ENCODE results near the gene PSMG4. TPM values are rescaled to one million over a fixed set of nuclear protein-coding genes. Genes with fewer than 3 reads are reported as not detected.

Gene PSMG4, protein sequence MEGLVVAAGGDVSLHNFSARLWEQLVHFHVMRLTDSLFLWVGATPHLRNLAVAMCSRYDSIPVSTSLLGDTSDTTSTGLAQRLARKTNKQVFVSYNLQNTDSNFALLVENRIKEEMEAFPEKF
- 20.9 and 21.3 TPM in 2 replicates for total RNA-seq (2022)
- Bru-seq, nascent RNA = percentile 53 among the genes with signal in this experiment
- percentile 54 among the genes with signal in this experiment for BruChase-seq, experiment 1, labeled RNA remaining after a 2-hour chase
- BruChase-seq, experiment 2, labeled RNA remaining after a 6-hour chase = percentile 49 among the genes with signal in this experiment
- long read RNA-seq, full-length matches to known transcripts = 33 of 36 reads
- long read RNA-seq, partial matches to known transcripts = 0 of 36 reads
- long read RNA-seq, other reads (novel, unspliced or antisense) = 3 of 36 reads

DNA sequence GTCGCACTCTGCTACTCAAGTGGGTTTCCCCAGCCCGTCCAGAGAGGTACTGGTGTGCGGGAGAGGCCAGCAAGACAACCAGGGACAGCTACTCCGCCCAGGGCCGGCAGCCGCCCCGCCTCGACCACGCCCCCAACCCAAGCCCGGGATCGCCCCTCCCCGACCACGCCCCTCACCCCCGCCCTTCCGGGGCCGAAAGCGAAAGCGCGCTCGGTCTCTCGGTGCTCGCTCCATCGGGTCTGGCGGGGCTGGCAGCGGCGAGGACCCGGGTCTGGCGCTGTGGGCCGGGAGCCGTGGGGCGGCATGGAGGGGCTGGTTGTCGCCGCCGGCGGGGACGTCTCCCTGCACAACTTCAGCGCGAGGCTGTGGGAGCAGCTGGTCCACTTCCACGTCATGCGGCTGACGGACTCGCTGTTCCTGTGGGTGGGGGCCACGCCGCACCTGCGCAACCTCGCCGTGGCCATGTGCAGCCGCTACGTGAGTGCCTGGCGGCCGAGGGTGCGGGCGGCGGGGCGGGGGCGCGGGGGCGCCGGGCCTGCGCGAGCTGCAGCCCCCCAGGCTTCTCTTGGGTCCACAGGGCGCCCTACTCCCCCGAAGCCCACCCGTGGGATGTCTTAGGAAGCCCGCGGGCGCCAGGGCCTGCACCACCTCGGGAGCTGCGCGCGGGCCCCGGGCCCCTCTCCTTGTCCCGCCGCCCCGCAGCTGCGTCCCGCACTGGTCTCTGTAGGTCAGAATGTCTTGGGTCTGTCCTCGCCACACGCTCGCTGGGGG, at the start of gene PSMG4:
Gene PSMG4, plus strand, starts transcription at position 228 of the 771 bp plus-strand sequence. Its CDS starts 76 bp downstream, at position 304.
- POLR2A ChIA-PET = interaction anchor here (1.0 to 1.1 kb wide), 2 partner anchors 11 to 102 kb away, joined by 3 to 5 read pairs; partner anchors contain the start of gene TUBB2A
- no TSS peak for BruUV-seq (replicated peaks)

DNA sequence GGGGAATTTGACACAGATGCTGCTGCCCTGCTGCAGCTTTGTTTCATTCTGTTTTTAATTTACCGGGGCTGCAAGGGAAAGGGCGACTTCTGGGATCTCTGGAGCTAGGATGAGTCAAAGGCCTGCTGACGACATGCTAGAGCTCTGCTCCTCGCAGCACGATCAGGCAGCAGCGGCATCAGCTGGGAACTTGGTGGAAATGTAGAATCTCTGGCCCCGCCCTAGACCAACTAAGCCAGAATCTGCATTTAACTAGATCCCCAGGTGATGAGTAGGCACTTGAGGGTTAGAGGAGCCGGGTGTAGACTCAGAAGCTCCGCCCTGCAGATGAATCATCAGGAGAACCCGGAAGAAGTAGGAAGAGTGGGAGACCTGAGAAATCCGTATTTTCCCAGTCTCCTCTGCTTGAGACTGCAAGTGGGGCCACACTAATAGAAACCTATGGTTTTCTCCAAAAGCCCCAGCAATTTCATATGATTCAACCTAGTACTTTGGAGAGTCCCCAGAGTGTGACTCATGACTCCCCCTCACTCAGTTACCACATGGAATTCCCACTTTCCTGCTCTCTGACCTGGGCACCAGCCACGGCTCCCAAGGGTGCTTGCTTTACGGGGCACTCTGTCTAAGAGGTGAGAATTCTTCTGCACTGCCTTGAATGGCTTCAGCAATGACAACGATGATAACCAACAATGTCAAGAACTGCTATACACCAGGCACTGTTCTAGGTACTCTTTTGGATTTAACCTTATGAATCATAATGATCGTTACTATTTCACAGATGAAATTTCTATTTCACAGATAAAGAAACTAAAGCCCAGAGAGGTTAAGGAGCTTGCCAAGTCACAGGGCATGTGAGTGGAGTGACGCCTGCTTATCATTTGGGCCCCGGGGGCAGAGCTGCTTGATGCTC, 49.4 kb upstream of the PSMG4 start:
- H3K4me1 Mint-ChIP-seq (ENCODE audit: low read depth, unreplicated experiment) = peaks cover 14% of the 10 kb centered on the region
- peak; percentile 64 to 77 for DNase-seq
- Histone ChIP-seq H3K36me3 (ENCODE audit: control insufficient read depth, insufficient read depth, low read length) (no peaks in the 10 kb centered on the region), H3K27me3 (replicated peaks; ENCODE audit: control insufficient read depth, insufficient read depth, low read length) (no peaks in the 10 kb centered on the region), H3K9me3 (no peaks in the 10 kb centered on the region), H3K4me3 (ENCODE audit: low read depth, low read length) (no peak overlapping the region), H3K4me1 (0 out of 2 replicates have a peak, but pooled peaks cover 6% of the 10 kb centered on the region)
- ChIA-PET POLR2A (interaction anchor here (1.1 to 1.7 kb wide), 3 partner anchors 47 to 91 kb away, joined by 4 read pairs; partner anchors contain the start of genes BPHL and TUBB2A), CTCF (interaction anchor here (1.8 kb wide), 1 partner anchor 52 kb away, joined by 8 read pairs; the partner anchor contains the start of gene TUBB2A)
- intact Hi-C loops (cut with micrococcal nuclease; ENCODE audit: unreplicated experiment) = loop anchor here (1.0 kb wide), 1 partner anchor 47 kb away; no protein-coding TSS in a partner anchor
- no peaks in the 10 kb centered on the region for H3K9me3 Mint-ChIP-seq (ENCODE audit: unreplicated experiment)
- no peaks in the 10 kb centered on the region for H3K27me3 Mint-ChIP-seq (ENCODE audit: insufficient read depth, unreplicated experiment)
- no peaks in the 10 kb centered on the region for H3K36me3 Mint-ChIP-seq (ENCODE audit: insufficient read depth, unreplicated experiment)
- peak overlapping the region; percentile 57 for H3K4me3 Mint-ChIP-seq (ENCODE audit: unreplicated experiment)
- TF ChIP-seq, protein P1, sequence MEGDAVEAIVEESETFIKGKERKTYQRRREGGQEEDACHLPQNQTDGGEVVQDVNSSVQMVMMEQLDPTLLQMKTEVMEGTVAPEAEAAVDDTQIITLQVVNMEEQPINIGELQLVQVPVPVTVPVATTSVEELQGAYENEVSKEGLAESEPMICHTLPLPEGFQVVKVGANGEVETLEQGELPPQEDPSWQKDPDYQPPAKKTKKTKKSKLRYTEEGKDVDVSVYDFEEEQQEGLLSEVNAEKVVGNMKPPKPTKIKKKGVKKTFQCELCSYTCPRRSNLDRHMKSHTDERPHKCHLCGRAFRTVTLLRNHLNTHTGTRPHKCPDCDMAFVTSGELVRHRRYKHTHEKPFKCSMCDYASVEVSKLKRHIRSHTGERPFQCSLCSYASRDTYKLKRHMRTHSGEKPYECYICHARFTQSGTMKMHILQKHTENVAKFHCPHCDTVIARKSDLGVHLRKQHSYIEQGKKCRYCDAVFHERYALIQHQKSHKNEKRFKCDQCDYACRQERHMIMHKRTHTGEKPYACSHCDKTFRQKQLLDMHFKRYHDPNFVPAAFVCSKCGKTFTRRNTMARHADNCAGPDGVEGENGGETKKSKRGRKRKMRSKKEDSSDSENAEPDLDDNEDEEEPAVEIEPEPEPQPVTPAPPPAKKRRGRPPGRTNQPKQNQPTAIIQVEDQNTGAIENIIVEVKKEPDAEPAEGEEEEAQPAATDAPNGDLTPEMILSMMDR (IDR thresholded peaks at IDR 0.05; ENCODE audit: insufficient read depth in 1 of 2, low read depth in 1 of 2, low read length in 1 of 2, severe bottlenecking in 1 of 2, unreplicated experiment in 1 of 2) = no peak
- peak overlapping the region; percentile 10 for H3K27ac Mint-ChIP-seq (ENCODE audit: unreplicated experiment)
- BruUV-seq (replicated peaks) = TSS peak; percentile 38

More for the DNA sequence above, at the start of gene PSMG4:
- peaks cover 2% of the 10 kb centered on the region for H3K36me3 ChIP-seq (ENCODE audit: control insufficient read depth, insufficient read depth, low read length)
- CTCF ChIA-PET = interaction anchor here (0.9 to 1.7 kb wide), 5 partner anchors 7 to 269 kb away, joined by 3 to 10 read pairs (median 4); partner anchors contain the start of gene TUBB2A
- TF ChIP-seq, protein P1 (IDR thresholded peaks at IDR 0.05; ENCODE audit: insufficient read depth in 1 of 2, low read depth in 1 of 2, low read length in 1 of 2, severe bottlenecking in 1 of 2, unreplicated experiment in 1 of 2) = no peak
- no peaks in the 10 kb centered on the region for H3K27me3 Mint-ChIP-seq (ENCODE audit: insufficient read depth, unreplicated experiment)
- intact Hi-C loops (cut with micrococcal nuclease; ENCODE audit: unreplicated experiment) = loop anchor here (2.0 kb wide), 2 partner anchors 96 to 190 kb away; partner anchors contain the start of gene RIPK1
- no peaks in the 10 kb centered on the region; the same call in 1 of the 2 replicates for H3K4me1 ChIP-seq
- H3K9me3 ChIP-seq = no peaks in the 10 kb centered on the region
- H3K4me3 ChIP-seq (ENCODE audit: low read depth, low read length) = peak within 1 kb of the TSS; percentile 95
- peaks cover 7% of the 10 kb centered on the region for H3K4me1 Mint-ChIP-seq (ENCODE audit: low read depth, unreplicated experiment)
- H3K4me3 Mint-ChIP-seq (ENCODE audit: unreplicated experiment) = peak within 1 kb of the TSS; percentile 90
- H3K27me3 ChIP-seq (replicated peaks; ENCODE audit: control insufficient read depth, insufficient read depth, low read length) = no peaks in the 10 kb centered on the region
- H3K36me3 Mint-ChIP-seq (ENCODE audit: insufficient read depth, unreplicated experiment) = peaks cover 13% of the 10 kb centered on the region
- peak within 1 kb of the TSS; percentile 81 for H3K27ac Mint-ChIP-seq (ENCODE audit: unreplicated experiment)
- DNase-seq = peak; percentile 94 to 98
- H3K9me3 Mint-ChIP-seq (ENCODE audit: unreplicated experiment) = no peaks in the 10 kb centered on the region
